NK-92 (cell line): Measurements from ENCODE around the gene TMEM198.

Experiments
- DNase-seq: peaks from one replicate; lab custom pipeline; 2025; ENCODE audit not compliant: unreplicated experiment; lab: John Stamatoyannopoulos, UW

Gene TMEM198, protein sequence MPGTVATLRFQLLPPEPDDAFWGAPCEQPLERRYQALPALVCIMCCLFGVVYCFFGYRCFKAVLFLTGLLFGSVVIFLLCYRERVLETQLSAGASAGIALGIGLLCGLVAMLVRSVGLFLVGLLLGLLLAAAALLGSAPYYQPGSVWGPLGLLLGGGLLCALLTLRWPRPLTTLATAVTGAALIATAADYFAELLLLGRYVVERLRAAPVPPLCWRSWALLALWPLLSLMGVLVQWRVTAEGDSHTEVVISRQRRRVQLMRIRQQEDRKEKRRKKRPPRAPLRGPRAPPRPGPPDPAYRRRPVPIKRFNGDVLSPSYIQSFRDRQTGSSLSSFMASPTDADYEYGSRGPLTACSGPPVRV

DNA sequence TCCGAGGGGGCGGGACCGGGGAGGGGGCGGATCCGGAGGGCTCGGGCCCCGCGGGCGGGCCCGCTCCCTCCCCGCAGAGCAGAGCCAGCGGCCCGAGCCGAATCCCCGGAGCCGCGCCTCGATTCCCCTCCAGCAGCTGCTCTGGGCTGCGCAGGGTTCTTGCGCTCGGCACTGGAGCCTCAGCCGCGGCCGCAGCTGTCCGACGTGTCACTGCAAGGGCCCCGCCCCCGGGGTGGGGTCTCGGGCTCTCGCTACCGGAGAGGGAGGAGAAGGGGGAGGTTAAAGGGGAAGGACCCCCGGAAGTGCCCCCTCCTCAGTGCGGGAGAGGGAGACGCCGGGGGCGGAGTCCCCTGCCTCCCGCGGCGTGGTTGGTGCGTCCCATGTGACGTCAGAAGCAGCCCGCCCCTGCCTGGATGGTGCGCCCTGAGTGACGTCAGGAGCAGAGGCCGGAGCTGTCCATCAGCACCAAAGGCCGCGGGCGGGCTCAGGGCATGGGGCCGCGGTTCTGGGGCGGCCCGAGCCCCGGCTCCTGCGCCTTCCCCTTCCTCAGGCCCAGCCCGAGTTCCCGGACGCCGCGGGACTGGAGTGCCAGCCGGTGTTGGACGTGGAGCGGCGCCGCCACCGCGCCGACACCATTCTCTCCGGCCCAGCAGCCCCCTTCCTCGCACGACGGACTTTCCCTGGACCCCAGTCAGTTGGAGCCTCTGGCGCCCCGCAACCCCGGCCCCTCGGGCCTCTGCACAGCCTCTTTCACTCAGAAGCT is at the start of gene TMEM198, which contains the start of gene CHPF:
TMEM198 (plus strand) TSS at position 433 of the 763 bp plus-strand sequence. CDS start 700 bp downstream, outside the sequence.
CHPF (minus strand) TSS at position 214 of the 763 bp plus-strand sequence. CDS start 271 bp downstream, outside the sequence.
- DNase-seq: peak; percentile 53

DNA sequence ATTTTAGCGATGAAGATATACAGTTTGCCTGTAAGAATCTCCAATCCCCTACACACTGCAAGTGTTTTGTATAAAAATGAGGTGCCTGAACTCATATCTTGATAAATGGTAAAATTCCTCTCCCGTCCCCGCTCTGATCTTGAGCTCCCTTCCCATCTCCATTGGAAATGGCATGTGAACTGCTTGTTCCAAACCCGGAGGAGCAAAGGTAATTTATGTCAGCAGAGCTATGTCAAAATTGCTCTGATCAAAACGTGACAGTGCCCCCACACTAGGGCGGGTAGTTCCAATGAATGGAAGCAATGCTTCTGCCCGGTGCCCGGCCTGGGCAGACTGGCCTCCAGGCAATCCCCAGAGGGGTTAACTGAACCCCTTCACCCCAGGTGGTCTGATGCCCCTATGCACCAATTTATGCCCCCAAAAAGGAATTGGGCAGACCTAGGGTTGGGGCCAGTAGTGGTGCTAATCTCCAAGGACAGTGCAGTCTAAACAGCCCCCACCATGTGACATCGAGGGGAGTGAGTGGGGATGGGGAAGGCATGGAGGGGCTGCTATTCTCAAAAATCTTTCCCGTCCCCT is 48.8 kb upstream of the TMEM198 start:
- no peak for DNase-seq

DNA sequence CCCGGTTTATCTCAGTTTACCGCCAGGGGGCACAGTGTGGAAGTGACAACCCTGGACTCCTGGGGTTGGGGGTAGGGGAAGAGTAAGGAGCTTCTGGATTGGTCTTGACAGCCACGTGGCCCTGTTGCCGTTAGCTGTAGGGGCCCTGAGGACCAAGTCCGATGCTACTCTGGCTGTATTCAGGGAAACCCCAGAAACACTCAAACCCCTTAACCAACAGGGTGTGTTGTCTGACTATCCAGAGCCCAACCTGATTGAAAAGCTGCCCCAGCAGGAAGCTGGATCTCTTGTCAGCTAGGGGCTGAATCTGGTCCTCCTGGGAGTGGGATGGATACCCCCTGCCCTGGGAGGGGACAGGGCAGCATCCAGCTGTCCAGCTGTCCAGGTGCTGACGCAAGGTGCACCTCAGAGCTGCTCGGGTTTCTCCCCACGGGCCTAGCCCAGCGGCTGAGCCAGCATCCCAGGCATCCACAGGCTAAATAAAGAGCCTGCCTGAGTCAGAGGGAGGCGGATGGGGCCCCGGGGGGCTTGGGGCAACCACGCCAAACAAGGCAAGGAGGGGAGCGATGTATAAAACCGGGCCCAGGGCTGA is 48.2 kb upstream of the TMEM198 start:
- no peak for DNase-seq

DNA sequence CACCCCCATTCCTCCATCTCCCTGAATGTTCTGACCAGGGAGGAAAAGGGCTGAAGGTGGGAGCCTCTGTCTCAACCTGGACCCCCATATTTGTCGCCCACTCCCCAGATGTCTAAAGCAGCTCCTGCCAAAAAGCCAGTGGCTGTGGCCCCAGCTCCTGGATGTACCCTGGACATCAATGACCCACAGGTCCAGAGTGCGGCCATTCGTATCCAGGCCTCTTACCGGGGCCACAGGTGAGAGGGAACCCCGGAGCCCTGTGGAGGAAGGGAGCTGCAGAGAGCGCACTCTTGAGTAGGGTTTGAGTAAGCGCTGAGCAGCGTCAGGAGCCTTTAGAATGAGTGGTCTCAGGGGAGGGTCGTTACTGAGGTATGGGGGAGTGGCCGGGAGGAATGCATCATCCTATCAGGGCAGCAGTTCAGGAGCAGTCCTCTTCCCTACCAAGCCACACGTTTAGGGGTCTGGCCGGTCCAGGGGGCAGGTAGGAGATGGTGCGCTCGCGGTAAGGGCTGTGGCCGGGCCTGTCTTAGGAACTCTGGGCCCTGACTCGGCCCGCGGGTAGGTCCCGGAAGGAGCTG is 47.5 kb upstream of the TMEM198 start:
- DNase-seq: no peak

DNA sequence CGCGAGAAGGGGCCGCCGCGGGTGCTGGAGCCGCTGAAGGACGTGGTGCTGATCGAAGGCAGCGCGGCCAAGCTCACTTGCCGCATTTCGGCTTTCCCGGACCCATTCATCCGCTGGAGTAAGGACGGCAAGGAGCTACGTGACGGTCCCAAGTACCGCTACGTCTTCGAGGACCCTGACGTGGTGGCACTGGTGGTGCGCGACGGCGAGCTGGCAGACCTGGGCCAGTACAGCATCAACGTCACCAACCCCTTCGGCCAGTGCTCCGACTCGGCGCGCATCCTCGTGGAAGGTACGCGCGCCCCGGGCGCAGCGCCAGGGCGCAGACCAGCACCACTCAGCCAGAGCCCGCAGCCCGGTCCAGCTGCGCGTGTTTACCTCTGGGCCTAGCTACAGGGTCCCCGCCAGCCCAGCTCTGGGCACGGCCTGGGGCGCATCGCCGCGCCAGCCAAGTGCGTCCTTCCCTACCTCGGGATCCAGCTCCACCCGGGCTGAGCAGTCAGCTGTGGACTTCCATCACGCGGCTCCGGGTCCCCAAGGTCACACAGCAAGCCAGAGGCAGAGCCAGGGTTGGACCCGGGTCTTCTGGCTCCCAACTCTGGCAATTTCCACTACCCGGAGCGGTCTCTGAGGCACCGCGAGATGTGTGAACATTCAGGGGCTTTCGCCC is 46.9 kb upstream of the TMEM198 start:
- DNase-seq: no peak

DNA sequence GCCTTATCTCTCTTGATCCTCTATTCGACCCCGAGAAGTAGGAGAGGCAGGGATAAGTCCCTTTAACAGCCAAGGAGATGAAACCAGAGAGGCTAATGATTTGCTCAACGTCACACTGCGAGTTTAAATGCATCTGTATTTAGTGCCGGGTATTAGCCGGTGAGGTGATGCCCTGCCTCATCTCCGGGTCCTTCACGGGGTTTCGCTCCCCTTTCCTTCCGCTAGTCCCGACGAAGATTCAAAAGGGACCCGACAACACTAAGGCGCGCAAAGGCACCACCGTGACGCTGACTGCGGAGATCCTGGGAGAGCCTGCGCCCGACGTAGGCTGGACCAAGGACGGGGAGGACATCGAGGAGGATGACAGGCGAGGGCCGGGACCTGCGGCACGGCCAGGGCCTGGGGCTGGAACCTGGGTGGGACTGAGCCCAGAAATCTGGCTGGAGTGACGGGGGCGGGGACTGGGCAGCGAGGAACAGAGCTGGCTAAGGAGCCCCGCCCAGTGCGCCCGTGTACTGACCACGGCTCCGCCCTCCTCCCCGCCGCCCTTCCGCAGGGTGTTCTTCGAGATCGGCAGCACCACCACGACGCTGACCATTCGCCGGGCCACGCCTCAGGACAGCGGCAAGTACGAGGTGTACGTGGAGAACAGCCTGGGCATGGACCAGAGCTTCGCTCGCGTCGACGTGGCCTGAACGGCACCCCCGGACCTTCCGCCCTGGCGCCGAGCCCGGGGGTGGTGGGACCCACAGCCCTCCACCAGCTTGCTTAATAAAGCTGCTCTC is 46.1 kb upstream of the TMEM198 start:
- no peak for DNase-seq

DNA sequence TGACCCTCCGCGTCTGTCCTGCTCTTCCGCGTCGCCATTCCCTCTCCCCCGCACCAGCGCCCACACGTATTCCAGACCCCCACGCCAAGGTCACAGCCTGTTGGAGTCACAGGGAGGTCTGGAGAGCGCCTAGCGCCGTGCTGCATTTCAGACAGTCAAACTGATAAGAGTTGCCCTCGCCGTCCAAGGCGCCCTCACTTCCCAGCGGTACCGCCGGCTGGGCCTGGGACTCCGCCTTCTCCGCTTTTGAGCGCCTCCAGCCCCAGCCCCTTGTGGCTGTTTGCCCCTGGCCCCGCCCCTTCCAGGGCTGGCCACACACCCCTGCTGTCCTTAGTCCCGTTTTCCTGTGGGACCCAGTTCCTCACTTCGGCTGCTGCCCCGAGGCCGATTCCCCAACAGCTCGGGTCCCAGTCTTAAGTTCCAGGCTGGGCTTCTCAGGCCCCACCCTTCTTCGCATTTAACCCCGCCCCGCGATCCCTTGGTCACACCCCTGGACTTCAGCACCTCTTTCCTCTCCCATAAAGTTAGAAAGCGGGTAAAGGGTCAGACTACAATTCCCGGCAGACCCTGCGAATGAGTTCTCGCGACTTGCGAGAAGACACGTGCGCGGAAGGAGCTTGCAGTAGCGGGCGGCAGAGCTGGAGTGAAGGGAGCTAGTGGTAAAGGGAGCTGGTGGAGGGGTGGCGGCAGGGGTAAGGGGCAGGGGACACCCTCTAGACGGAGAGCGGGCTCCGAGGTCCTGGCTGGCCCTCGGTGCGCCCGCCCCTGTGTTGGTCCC is 45.4 kb upstream of the TMEM198 start, which contains the start of gene GMPPA:
GMPPA (plus strand) TSS at position 612 of the 778 bp plus-strand sequence. CDS start 1,085 bp downstream, outside the sequence.
- DNase-seq: peak; percentile 24

DNA sequence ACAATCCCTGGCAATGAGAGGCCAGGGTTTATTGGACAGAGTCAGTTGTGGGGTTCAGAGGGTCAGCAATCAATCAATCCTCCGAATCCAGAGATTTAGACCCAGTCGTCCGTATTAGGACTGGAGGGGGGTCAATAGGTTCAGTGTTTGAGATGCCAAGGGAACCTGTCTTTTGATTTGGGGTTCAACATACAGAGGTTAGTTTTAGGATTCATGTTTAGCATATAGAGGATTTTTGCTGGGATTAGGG is 44.8 kb upstream of the TMEM198 start:
- DNase-seq: no peak

DNA sequence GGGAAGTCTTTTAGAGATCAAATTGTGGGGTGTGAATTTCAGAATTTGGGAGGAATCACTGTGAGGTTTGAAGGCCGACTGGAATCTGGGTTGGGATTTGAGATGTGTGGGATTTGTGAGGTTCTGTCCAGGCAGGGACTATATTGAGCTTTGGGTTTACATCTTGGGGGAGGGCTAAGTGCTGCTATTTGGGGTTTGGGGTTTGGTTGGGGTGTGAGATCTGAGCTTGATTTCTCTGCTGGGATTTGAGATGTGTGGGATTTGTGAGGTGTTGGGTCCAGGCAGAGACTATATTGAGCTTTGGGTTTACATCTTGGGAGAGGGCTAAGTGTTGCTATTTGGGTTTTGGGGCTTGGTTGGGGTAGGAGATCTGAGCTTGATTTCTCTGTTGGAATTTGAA is 44.3 kb upstream of the TMEM198 start:
- DNase-seq: no peak

DNA sequence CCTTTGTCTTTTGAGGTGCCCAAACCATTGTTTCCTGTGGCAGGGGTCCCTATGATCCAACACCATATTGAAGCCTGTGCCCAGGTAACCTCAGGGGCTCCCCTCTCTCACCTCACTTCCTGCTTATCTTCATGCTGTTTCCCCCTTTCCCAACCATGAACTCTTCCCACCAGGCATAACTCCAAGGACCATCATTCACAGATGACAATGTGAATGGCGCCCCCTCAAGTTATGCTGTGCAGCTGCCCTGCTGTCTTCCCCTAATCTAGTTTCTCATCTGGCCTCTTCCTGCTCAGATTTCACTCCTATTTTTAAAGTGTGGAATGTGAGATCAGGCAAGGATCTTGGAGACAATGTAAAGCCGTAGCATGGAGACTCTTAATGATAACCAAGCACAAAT is 43.7 kb upstream of the TMEM198 start:
- no peak for DNase-seq

DNA sequence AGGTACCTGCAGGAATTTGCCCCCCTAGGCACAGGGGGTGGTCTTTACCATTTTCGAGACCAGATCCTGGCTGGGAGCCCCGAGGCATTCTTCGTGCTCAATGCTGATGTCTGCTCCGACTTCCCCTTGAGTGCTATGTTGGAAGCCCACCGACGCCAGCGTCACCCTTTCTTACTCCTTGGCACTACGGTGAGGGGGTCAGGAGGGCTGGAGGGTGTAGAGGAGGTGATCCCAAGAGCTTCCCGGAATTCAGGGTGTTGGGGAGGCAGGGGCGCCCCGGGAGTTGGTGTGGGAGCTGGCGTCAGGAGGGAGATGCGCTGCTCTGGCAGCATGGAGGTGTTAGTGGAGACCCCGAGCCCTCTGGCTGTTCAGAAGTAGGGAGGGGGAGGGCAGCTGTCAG is 42.0 kb upstream of the TMEM198 start:
- DNase-seq: no peak

DNA sequence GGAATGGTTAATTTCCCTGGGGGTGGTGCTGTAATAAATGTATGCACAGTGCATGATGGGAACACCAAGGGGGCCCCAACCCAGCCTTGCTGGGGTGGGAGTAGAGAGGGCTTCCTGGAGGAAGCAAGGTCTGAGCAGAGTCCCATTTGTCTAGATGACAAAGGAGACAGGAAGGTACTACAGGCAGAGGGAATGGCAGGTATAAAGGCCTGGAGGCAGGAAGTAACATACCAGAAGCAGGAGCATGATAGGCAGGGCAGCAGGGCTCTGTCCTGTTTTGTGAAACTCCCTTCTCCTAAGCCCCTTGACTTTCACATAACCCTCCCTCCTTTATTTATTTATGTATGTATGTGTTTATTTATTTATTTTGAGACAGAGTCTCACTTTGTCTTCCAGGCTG is 41.2 kb upstream of the TMEM198 start:
- DNase-seq: no peak

DNA sequence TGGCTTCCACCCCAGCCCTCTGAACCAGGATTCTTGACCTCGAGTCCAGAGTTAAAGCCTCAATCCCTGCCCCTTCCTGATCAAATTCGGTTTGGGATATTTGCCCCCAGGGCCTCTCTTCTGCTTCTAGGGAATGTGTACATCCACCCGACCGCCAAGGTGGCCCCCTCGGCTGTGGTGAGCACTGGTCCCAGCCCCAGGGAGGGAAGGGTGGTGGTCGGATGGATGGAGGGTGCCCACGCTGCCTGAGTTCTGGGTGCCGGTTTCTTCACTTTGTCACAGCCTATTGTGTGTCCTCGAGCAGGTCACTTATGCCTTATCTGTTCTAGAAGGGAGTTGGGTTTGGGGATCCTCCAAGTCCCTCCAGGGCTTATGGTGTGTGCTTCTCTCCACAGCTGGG is 38.2 kb upstream of the TMEM198 start:
- DNase-seq: no peak

DNA sequence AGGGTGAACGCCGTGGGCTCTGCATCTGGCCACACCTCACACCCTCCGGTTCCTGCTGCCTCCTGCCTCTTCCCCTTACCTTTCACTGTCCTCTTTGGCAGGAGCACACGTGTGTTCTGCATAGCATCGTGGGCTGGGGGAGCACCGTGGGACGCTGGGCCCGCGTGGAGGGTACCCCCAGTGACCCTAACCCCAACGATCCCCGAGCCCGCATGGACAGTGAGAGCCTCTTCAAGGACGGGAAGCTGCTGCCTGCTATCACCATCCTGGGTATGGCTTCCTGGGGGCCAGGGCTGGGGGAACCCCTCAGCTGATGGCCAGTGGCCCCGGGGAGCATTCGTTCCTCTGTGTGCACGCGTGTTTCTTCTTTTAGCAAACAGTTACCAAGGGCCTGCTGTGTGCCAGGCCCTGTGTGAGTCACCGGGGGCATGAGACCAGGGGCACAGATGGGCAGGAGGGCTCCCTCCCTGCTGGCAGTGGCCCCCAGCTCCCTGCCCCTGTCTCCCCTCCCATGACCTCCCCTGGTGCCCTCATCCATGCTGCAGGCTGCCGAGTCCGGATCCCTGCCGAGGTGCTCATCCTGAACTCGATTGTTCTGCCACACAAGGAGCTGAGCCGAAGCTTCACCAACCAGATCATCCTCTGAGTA is 37.6 kb upstream of the TMEM198 start:
- no peak for DNase-seq

DNA sequence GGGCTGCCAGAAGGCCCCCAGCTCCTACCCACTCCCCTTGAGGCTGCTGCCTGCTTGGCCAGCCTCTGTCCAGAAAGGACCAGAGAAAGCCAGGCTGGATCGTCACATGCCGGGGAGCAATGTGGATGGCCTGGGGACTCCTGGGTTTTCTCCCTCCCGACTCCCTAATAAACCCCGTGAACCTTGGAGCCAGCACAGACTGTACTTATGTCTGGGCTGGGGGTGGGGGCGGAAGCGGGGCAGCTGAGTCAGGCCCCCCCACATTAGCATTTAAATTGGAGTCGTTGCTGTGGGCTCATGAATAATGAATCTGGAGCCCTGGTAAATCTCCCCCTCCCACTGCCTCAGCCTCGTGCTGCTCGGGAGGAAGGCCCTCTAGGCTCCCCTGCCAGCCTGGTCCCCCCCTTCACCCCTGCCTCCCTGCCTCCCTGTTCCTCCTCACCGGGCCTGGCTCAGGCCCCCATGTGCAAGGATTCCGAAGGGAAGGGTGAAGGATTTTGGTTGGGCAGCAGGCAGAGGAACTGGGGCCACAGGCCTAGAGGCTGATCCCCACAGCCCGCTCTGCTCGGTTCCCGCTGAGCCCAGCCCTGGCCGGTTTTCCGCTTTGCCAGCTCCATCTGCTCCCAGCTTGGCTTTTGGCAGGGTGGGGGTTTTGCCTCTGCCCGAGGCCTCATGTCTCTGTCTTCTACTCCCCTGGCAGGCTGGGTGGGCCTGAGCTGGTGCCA is 36.9 kb upstream of the TMEM198 start:
- no peak for DNase-seq

DNA sequence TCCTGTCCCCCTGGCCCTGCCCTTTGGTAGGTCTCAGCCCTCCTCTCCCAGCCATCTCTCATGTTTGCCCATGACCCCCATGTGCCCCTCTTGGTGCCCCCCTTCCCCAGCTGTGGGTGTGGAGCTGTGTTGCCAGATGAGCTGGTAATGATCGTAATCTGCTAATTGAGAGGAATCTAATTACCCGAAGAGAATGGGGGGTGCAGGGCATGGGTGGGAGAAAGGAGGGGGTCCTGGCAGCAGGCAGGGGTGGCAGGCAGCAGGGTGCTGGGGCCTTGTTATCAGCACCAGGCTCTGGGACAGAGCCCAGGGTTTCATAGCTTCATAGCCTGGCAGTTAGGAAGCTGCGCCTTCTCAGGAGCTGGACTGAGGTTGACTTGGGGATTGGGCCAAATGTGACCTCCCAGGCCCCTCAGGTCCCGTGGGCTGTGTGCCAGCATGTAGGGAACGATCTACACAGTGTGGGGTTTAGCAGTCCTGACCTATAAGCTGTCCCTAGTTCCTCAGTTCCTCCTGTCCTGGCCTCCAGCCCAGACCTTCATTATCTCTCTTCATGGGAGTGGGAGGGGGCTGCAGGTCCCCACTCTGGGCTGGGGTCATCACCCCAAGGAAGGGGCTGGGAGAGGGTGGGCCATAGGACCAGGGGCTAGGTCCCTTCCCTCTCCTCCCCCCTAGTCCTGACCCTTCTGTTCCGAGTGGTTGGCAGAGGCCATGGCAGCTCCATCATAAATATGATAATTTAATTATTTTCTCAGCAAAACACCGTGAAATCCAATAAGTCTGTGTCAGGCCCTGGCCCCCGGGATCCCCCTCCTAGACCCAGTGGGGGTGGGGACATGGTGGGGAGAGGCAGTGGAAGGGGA is 36.0 kb upstream of the TMEM198 start:
- DNase-seq: no peak

DNA sequence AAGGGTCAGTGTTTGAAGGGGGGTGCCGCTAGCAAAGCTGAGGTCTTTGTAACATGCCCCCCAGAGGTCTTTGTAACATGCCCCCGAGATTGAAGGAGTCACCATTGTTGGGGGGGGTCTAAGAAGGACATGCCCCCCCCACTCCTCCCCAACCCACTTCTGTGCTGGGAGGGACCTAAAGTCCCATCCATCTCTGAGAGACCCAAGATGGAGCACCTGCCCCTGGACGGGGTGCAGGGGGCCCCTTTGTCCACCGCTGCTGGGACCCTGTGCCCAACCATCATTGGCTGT is 35.4 kb upstream of the TMEM198 start:
- DNase-seq: no peak
